Vein endothelial cell (primary cell): ENCODE measurements around the gene KRT85. TPM values are rescaled to one million over a fixed set of nuclear protein-coding genes. Genes with fewer than 3 reads are reported as not detected.

Source experiments
- total RNA-seq: library from RNA; depleted of rRNA; stranded (reverse); fragments of >200 nt; gene quantifications from 2 replicates; pipeline ENCODE4 v1.2.3, GENCODE V29; 2012

The KRT85 gene
- total RNA-seq: not detected in 2 replicates

DNA sequence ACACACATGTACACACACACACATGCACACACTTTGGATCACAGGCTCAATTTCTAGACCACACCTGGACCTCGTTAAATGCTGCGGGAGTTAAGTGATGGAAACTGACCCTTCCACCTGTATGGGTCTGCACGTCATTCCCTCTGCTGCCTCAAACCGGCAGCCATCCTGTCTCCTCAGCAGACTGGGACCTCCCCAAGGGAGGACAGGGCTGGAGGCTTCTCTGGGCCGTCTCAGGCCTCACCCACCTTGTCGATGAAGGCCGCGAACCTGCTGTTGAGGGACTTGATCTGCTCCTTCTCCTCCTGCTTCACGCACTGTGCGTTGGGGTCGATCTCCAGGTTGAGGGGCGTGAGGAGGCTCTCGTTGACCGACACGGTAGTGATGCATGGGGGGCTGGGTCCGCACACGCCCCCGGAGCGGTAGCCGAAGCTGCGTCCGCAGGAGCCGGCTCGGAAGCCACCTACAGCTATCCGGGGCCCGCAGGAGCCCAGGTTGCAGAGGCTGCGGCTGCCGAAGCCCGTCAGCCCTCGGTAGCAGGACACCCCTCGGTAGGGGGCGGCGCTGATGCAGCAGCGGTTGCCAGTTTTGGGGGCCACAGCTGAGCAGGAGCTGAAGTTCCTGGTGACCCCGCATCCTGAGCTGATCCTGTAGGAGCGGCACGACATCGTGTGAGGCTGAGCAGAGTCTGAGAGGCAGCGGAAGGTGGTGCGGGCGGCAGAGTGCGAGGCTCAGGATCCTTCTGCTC is at the start of gene KRT85:
TSS of gene KRT85 (minus strand) at position 744 of the 748 bp plus-strand sequence. CDS start at position 668, 76 bp downstream.

DNA sequence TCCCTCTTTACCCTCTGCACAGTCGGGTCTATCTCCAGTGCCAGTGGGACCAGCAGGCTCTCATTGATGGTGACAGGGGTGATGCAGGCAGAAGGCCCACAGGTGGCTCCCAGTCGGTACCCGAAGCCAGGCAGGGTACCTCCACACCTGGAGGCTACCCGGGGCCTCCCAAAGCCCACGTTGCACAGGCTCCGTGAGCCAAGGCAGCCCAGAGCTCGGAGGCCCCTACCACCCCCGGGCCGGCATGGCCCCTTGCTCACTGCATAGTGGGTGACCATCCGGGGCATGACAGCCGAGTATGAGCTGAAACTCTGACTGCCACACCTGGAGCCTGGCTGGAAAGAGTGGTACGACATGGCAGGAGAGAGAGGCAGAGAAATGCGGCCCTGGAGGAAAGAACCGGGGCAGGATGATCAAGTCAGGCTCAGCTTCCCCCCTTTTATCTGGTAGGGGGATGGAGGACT is 38.7 kb upstream of the KRT85 start, which contains the start of gene KRT82:
TSS of gene KRT82 (minus strand) at position 414 of the 464 bp plus-strand sequence. CDS start at position 356, 58 bp downstream.

DNA sequence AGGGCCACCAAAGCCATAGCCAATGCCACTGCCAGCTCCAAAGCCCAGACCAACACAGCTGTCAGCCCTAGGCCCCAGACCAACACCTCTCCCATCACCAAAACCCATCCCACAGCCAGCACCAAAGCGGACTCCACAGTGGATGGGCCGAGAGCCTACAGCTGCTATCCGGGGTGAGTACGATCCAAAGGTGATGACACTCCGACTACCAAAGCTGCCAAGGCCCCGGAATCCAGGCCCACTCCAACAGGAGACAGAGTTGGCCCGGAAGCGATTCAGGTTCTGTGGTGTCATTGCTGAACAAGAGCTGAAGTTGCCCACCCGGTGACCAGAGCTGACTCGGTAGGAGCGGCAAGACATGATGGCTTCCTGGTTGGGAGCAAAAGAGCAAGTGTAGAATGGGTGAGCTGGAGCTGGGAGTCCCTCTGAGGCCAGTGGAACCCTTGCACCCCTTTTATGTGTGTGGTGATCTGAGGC is 18.0 kb upstream of the KRT85 start, which contains the start of gene KRT84:
TSS of gene KRT84 (minus strand) at position 427 of the 477 bp plus-strand sequence. CDS start at position 360, 67 bp downstream.

DNA sequence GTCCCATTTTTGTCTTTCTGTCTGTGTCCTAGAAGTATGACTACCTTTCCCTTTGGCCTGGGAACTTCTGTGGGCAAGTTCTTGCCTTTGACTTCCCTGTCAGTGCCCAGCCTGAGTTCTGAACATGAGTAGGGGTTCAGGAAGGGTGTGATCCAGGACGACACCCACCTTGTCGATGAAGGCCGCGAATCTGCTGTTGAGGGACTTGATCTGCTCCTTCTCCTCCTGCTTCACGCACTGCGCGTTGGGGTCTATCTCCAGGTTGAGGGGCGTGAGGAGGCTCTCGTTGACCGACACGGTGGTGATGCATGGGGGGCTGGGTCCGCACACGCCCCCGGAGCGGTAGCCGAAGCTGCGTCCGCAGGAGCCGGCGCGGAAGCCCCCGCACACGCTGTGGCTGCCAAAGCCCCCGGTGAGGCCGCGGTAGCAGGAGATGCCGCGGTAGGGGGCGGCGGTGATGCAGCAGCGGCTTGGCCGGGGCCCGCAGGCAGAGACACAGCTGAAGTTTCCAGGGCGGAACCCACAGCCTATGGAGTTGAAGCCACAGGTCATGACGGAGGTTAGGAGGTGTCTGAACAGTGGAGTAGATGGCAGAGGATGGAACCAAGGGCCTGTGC is 46.4 kb downstream of the KRT85 start, which contains the start of gene KRT83:
TSS of gene KRT83 (minus strand) at position 615 of the 617 bp plus-strand sequence. CDS start at position 552, 63 bp downstream.

Other genes with a start within 250 kb of the KRT85 start
- 2.4 and 7.2 TPM in 2 replicates for gene KRT80, start 175.5 kb downstream of the KRT85 start, total RNA-seq
- 129 and 1,019 TPM in 2 replicates for gene KRT7, start 134.2 kb downstream of the KRT85 start, total RNA-seq
- not detected in 2 replicates for gene KRT86, start 92.8 kb downstream of the KRT85 start, total RNA-seq
- gene KRT81, start 75.9 kb downstream of the KRT85 start, total RNA-seq: not detected in 2 replicates
- not detected in 2 replicates for gene KRT83, start 46.1 kb downstream of the KRT85 start, total RNA-seq
- not detected in 2 replicates for gene KRT84, start 18.2 kb upstream of the KRT85 start, total RNA-seq
- gene KRT82, start 38.9 kb upstream of the KRT85 start, total RNA-seq: not detected in 2 replicates
- gene KRT75, start 66.9 kb upstream of the KRT85 start, total RNA-seq: not detected in 2 replicates
- gene KRT6B, start 84.7 kb upstream of the KRT85 start, total RNA-seq: not detected in 2 replicates
- gene KRT6C, start 106.3 kb upstream of the KRT85 start, total RNA-seq: not detected in 2 replicates
- gene KRT6A, start 125.8 kb upstream of the KRT85 start, total RNA-seq: not detected in 2 replicates
- gene KRT5, start 152.9 kb upstream of the KRT85 start, total RNA-seq: not detected in 2 replicates
- not detected in 2 replicates for gene KRT71, start 185.7 kb upstream of the KRT85 start, total RNA-seq
- not detected in 2 replicates for gene KRT74, start 206.4 kb upstream of the KRT85 start, total RNA-seq
- not detected in 2 replicates for gene KRT72, start 234.0 kb upstream of the KRT85 start, total RNA-seq